GM18517 (cell line): ENCODE data around the gene SH3TC1.
A peak's percentile ranks its signal among the peaks of the same experiment; 100 is the strongest.

Experiments used
- ATAC-seq: cut with Tn5 transposase; IDR thresholded peaks from one replicate; pipeline ENCODE4 v1.9.1; 2021; ENCODE audit warnings: mild to moderate bottlenecking, moderate library complexity; ENCODE audit not compliant: unreplicated experiment

Gene SH3TC1

DNA sequence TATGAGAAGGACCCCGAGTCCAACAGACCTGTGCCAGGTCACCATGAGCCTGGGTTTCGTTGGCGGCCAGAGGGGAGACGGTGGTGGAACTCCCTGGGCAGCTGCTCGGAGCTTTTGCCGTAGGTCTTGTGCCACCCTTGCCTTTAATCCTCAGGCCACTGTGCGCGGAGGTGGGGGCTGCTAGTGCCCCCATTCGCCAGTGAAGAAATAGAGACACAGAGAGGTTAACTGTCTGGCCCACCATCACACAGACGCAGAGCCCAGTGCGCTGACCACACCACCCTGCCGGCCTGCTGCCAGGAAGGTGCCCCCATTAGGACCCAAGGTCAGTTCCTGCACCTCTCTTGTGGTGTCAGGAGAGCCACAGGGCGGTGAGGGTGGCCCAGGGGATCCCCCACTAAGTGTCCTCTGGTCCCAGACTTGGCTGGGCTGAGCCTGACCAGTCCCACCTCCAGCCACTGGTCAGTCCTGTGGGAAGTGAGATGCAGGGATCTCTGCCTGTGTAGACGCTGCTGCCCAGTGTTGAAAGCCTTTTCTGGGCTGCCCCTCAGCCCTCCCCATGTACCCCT lies 42.2 kb downstream of the SH3TC1 start:
- no peak for ATAC-seq

DNA sequence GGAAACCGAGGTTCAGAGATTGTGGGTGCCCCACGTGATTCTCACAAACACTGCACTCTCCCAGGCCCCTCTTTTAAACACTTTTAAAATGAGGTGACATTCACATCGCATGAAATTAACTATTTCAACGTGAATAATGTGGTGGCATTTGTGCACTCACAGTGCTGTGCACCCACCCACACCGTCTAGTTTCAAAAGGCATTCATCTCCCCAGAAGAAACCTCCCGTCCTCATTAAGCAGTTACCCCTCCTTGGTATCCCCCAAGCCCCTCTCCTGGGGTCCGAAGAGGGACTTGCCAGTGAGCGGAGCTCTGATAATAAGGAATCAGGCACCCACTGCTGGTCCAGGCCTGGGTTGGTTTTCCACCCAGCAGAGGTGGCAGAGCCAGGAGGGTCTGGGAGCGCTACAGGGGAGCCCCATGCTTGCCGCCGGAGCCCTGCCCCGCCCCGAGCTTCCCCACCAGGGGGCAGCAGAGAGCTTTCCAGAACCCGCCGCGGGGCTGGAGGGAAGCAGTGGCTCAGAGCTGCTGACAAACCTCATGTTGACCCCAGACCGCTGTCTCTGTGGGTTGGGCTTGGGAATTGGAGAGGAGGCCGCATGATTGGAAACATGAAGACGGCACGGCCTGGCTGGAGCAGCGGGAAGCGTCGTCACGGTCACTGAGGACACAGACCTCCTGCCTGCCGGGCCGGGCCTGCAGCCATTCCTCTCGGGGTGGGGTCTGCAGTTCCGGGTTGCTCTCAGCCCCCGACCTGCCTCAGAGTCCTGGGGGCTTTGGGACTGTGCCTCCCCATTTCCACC lies 43.0 kb downstream of the SH3TC1 start:
- ATAC-seq = peak; percentile 55

DNA sequence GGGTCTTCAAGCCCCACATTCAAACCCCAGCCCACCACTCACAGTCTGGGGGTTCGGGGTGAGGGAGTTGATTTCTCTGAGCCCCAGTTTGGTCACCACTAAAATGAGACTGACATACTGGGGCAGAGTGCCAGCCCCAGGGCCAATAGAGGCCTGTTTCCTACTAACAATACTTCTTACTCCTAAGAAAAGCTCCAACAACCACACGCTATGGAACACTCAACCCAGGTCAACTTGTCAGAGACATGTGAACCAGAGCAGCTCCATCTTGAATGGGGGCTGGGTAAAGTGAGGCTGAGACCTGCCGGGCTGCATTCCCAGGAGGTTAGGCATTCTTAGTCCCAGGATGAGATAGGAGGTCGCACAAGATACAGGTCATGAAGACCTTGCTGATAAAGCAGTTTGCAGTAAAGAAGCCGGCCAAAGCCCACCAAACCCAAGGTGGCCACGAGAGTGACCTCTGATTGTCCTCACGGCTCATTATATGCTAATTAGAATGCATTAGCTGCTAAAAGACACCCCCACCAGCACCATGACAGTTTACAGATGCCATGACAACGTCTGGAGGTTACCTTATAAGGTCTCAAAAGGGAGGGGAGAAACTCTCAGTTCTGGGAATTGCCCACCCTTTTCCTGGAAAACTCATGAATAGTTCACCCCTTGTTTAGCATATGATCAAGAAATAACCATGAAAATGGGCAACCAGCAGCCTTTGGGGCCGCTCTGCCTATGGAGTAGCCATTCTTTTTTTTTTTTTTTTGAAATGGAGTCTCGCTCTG lies 43.9 kb downstream of the SH3TC1 start:
- no peak for ATAC-seq

DNA sequence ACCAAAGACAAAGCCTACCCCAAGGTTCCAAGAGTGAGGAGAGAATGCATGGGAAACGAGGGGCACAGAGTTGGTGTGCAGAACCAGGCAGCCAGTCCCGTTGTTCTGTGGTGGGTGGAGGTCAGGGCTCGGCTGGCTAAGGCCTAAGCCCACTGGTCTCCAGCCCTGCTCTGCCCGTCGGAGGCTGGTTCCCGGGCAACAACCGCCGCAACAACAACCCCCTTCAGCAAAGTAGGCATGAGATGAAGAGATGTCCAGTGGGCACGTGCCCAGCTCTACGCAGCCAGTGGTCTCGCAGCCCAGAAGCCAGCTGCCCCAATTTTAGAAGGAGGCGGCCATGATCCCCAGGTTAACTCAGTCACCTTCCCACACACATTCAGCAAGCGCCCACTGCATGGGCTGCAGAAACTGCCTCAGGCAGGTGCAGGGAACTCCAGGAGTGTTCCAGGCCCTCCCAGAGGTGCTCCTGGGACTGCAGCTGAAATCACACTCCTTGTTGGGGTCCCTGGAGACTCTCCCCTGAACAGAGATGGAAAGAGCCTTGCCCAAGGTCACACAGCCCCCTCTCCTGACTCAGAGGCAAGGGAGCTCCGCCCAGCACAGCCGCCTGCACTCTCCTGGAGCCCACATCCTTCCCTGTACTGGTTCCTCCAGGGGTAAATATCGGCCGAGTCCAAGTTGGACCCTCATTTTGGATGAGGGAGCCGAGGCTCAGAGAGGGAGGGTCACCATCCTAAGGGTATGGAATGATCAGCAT lies 45.1 kb downstream of the SH3TC1 start:
- ATAC-seq = no peak

DNA sequence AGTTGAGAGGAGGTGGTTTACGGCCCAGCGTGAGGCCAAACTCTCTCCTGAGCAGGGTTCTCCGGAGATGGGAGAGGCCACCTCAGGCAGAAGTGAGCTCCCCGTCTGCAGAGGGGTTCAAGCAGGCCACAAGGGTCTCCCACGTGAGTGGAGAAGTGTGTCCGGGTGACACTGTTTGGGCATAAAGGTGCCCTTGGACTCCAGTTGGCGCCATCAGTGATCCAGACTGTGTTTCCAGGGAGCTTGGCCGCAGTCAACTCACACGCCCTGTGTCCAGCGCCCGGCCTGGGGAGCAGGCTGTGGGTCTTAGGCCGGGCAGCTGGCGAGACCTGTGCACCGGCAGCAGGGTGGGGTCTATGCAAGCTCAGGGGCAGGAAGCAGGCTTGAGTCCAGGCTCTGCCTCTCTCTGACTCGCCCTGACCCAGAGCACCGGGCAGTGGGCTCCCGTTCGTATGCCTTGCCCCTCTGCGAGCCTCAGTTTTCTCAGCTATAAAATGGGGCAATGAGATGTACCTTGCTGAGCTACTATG lies 45.9 kb downstream of the SH3TC1 start:
- ATAC-seq = no peak

DNA sequence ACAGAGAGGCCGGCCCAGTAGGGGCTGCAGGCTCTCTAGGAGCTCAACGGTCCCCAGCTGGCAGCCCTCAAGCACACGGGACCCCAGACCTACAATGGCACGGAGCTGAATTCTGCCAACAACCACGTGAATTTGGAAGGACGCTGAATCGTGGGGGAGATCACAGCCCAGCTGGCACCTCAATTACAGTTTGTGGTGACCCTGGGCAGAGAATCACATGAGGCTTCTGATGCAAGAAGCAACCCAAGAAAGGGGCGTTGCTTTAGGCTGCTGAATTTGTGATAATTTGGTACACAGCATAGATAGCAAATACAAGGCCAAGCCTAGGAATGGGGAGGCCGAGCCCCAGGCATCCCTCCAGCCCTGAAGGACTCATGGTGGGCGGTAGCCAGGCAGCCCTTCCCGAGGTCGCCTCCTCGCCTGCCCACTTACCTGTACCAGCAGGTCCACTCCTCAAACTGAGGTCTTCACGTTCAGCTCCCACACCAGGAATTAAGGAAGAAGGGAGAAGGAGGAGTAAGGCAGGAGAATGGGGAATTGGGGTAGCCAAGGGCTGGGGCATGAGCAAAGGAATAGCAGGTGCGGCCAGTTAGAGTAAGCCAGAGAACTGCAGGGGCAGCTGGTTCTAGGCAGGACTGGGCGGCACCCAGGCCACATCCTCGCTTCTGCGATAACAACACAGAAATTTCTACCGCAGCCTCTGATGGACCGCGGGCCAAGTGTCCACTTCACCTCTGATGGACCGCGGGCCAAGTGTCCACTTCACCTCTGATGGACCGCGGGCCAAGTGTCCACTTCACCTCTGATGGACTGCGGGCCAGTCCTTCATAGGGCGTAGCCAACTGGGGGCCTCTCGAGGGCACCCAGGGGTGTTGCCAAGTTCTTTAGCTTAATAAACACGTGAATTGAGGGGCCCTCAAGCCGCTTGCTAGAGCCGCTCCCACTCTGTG lies 47.1 kb downstream of the SH3TC1 start:
- no peak for ATAC-seq

DNA sequence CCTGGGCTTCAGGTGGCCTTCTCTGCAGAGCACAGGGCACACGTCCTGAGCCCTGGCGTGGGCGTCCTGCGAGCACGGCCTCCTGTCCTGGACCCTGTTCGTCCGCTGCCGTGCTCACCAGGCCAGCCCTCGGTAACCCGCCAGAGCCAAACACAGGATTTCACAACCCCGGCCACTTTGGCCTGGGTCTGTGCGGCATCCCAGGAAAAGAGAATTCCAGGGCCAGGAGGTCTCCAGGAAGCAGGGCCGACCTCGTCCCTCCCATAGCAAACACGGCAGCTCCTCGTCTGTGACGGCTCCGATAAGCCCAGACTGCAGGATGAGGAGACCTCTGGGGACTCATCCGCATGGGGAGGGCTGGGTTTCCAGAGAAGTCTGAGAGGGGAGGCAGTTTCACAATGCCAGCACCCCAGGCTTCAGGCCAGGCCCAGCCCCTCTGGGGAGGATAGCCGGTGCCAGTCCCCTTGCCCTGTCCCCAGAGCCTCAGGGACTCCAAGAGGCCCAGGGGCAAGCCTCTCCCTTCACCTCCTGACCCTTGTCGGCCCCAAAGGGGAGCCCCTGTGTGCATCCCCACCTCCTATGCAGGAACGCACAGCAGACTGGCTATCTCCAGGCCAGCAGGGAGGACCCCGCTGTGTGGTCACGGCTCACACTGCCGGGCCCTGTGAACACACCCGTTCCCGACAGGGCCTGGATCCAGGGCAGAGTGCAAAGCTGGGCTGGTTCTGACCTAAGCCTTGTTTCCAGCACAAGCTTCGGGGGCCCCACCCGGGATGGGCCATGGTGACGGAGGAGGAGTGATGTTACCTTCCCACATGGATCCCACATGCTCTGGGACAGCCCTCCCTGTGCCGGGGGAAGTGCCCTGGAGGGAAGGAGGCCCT lies 48.2 kb downstream of the SH3TC1 start:
- ATAC-seq = no peak

DNA sequence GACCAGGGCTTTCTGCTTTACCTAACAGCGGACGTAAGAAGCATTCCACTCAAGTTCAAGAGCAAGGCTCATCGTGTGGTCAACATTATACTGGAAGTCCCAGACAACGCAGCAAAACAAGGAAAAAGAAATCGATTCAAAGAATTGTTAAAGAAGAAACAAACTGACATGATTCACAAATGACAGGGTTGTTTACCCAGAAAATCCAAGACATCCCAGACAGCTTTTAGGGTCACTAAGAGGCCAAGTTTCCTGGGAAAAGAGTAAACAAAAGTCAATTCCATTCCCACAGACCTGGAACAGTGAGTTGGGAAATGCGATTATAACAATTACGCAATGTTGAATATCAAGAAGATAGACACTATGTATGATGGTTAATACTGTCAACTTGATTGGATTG lies 49.0 kb downstream of the SH3TC1 start:
- ATAC-seq = no peak

DNA sequence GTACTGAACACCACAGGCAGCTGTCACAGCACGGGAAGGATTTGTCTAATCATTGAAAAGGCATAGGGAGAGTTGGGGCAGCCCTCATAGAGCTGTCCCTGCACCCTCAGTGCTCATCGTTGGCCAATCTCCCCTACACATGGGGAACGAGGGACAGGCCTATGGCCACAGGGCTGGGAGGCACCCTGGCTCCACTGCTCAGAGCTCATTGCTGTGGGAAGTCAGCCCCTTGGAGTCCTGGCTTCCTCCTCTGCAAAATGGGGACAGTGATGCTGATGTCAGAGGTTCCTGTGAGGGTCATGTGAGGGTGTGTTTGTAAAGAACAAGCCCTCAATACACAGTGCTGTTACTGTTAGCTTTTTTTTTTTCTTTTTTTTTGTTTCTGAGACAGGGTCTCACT lies 51.1 kb downstream of the SH3TC1 start:
- no peak for ATAC-seq

DNA sequence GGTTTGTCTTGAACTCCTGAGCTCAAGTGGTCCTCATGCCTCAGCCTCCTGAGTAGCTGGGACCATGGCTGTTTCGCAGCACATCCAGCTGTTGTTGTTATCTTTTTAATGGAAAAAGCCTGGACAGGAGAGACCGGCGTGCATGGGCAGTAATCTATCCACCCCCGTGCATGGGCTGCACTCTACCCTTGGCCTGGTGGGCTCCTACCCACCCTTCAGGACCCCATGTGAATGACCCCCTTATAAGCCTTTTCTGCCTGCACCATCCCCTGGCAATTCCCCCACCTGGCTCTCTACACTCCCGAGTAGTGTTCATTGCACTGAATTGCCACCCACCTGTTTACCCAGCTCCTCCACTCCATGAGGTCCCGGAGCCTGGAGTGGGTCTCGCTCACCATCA lies 51.5 kb downstream of the SH3TC1 start:
- no peak for ATAC-seq

DNA sequence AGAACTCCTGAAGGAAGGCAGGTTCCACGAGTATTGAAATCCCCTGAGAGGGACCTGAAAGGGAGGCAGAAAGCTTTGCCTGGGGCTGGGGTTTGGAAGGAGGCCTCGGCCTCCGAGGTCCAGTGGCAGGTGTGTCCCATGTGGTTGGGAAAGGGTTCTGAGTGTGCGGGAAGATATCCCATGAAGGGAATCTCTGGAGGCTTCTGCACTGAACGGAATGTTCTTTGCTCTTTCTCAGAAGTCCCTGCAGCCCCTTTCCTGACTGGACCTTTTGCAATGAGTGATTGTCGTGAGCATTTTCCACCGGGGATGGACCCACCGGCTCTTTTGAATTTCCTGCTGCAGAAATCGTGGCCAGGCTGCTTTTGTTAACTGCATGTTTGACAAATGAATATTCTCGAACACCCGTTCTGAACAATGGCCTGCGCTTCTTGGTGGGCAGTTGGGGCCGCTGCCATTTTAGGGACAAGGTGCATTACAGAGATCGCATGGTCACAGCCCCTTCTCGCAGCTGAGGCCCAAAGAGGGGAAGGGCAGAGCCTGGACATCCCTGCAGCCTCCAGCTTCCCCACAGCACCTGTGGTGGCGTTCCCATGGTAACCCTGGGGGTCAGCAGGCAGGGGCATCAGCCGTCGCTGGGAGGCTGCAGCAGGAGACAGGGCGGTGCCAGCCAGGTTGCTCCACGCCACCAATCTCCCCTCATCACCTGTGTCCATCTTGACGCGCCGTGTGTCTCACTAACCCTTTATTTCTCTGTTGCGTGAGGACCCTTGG lies 52.2 kb downstream of the SH3TC1 start:
- no peak for ATAC-seq

DNA sequence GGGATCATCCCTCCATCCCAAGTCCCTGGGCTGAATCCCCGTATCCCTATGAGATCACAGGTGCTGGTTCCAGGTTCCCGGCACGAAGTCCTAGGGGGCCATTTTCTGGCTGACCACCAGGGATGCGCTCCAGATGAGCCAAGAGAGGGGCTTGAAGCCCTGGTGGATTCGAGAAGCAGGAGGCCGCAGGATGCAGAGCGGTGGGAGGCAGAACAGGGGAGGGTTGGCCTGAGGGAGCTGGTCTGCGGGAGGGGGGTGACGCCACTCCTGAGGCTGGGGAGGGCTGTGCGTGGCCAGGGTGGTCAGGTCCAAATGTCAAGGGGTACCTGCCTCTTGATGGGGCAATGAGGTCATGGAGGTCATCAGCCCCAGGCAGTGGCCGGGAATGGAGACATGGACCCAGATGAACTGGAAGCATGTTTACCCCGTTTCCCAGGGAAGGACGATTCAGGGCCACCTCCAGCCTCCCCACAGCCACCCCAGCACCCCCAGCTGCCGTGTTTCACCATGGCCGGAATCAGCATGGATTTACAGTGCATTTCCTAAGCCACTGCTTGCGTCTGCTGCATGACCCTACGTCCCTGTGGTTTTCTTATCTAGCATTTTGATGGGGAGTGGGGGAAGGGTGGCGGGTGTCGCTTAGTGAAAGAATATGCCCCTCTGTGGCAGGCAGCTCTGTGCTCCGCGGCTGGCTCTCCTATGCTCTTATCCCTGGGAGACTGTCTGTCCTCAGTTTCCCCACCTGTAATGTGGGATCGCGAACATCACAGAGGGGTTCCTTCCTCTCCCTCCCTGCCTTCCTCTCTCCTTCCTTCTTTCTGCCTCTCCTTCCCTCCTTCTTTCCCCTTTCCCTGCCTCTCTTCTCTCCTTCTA lies 53.4 kb downstream of the SH3TC1 start:
- no peak for ATAC-seq

DNA sequence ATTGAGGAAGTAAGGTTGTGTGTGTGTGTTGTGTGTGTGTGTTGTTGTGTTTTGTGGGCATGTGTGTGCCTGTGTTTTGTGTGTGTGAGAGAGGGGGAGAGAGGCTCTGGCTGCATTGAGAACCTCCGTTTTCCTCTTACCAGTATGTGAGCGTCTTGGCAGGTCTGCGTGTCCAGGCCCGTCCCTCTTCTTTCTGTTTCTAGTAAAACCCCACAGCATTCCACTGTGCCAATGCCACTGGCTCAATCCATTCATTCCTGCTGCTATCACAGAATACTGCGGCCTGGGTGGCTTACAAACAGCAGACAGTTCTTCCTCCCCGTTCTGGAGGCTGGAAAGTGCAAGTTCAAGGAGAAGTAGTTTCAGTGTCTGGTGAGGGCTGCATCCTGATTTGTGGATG lies 55.0 kb downstream of the SH3TC1 start:
- ATAC-seq = no peak

DNA sequence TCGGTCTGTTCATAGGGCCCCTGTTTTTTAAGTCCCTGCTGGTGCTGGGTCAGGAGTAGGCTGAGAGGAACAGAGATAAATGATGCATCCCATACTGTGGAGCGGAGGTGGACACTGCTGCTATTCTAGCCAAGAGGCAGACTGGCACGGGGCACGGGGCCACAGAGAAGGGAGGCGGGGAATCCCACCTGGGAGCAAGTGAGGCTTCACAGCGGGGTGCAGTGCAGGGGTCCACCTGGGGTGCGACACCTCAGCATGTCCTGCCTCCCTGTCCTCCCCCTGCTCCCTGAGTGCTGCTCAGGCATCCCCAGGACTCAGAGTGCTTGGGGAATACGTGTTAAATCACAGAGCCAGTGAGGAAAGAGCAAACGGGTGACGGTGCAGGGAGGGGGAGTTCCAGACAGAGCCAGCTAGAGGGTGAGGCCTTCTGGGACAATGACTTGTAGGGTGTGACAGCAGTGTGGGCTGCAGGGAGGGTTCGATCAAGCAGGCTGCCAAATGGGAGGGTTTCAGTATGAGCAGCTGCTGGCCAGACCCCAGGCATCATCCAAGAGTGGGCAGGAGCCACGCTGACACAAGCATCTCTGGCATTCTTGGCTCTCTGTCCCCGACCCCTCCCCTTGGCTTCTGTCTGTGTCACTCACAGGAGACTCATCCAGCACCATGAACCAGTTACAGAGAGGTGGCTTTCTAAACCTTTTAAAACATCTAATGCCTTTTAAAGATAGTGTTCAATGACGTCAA lies 56.8 kb downstream of the SH3TC1 start:
- ATAC-seq = no peak

DNA sequence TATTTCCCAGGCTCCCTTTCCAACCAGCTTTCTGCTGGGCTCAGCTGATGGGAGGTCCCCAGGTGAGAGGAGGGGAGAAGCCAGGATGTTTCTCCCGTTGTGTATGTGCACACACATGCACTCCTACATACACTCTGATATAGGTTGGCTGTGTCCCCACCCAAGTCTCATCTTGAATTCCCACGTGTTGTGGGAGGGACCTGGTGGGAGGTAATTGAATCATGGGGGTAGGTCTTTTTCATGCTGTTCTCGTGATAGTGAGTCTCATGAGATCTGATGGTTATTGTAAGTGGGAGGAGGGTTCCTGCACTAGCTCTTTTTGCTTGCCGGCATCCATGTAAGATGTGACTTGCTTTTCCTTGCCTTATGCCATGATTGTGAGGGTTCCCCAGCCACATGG lies 58.8 kb downstream of the SH3TC1 start:
- ATAC-seq = no peak

DNA sequence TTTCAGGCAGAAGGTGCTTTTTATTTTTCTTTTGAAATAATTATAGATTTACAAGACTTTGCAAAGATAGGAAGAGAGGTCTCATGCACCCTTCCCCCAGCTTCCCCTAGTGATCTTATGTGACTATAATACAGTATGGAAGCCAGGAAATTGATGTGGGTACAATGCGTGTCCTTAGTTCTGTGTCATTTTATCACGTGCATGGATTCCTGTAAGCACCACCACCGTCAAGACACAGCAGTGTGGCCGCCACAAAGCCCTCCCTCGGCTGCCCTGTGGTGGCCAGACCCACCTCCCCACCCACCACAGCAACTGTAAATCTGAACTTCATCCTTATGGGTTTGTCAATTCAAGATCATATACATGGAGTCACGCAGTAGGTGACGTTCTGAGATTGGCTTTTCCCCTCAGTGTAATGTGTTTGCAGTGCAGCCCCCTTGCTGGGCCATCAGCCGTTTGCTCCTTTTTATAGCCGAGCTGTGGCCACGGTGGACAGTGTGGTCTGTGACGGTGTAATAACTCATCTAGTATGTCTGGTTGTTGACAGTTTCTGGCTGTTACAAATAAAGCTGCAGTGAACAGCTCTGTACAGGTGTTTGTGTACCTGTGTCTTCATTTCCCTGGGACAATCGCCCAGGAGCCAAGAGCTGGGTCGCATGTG lies 59.6 kb downstream of the SH3TC1 start:
- no peak for ATAC-seq
